HG03039 (cell line): ENCODE results near the gene GKAP1.
"Not testable (repeated sequence)": the region's sequence is repeated elsewhere in the genome, so short reads cannot be mapped to it uniquely, and the experiment has no call there.

Experiments
- ATAC-seq: cut with Tn5 transposase; IDR thresholded peaks from one replicate; pipeline ENCODE4 v1.9.1; 2021; ENCODE audit warnings: mild to moderate bottlenecking, moderate library complexity; ENCODE audit not compliant: unreplicated experiment

Gene GKAP1

DNA sequence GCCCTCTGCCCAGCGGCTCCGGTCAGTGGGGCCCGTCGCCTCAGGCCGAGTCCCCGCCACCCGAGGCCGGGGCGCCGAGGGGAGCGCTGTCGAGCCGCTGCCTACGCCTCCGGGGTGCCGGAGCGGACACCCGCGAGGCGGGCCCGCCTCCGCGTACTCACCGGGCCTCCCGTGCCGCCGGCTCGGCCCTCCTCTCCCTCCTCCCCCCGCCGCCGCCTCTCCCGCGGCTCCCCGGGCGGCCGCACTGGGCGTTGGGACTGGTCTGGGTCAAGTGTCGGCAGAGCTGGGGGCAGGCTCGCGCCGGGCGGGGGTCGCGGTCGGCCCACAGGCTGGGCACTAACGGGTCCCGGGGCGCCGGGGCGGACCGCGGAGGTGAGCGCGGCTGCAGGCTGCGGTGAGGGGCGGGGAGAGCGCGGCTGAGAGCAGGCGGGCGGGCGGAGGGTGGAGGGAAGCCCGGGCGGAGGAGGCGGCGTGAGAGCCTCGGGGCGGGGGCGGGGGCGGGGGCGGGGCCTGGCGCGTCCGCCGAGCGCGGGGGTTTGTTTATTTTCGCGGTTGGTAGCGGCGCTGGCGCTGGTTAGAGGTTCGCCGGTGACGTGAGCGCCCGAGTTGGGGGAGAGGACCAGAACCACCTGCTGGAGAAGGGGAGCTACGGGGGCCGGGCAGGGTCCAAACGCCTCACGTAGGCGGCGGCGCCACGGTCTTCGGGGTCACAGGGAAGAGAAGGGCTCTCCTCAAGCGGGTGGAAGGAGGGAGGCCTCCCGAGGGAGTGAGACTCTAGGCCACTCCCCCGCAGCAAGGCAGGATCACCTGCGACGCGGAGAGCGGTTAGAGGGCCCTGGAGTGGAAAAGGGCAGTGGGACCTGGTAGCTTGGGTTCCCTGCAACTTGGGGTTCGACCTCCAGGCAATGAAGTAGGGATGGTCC lies at the start of gene GKAP1:
GKAP1 (minus strand) TSS at position 414 of the 923 bp plus-strand sequence. CDS start 11,252 bp downstream, outside the sequence.
- ATAC-seq: peak; percentile 78

DNA sequence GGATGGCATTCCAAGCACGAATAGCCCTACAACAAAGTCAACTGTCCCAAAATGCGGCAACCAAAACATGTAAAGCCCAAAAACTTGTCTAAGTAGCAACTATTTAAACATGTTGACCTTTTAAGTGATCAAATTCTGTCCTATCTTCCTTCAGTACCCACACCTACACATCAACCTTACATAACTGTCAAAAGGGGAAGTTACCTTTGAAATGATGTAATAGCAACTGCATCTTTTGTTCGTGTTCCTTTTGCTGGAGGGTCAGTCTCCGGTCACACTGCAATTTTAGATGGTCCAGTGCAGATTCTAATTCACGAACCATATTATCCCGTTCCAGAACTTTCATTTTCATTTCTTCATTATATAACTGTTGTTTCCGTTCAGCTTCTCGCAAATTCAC lies 32.3 kb upstream of the GKAP1 start:
- not testable (repeated sequence) for ATAC-seq

GRCh38 chr9:83837070-83837643 lies 19.6 kb upstream of the GKAP1 start:
- not testable (repeated sequence) for ATAC-seq

DNA sequence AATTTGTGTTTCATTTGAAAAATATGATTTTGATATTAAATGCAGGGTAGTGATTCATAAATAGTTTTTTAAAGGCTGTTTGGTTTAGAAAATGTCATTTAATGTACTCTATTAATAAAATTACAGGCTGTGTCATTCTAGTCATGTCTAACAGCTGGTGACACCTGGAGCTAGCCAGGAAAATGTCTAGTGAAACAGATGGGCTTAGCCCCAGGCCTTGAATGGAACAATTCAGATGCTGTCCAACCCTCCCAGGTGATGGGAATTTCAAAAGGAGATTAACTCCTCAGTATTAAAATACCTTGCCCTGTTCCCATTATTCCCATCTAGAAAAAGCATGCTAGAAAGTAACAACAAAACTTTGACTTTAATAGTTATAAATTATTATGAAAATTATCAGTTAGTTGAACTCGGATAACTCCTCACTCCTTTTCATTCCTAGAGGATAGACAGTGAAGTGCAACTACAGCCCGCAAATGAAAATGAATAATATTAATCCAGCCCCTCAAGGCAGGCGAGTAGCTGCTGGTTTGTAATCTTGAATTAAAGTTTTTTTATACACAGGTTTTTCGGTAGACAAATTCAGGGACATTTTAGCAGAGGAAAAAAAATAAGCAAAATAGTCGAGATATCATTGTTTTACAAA lies 13.0 kb upstream of the GKAP1 start:
- not testable (repeated sequence) for ATAC-seq

DNA sequence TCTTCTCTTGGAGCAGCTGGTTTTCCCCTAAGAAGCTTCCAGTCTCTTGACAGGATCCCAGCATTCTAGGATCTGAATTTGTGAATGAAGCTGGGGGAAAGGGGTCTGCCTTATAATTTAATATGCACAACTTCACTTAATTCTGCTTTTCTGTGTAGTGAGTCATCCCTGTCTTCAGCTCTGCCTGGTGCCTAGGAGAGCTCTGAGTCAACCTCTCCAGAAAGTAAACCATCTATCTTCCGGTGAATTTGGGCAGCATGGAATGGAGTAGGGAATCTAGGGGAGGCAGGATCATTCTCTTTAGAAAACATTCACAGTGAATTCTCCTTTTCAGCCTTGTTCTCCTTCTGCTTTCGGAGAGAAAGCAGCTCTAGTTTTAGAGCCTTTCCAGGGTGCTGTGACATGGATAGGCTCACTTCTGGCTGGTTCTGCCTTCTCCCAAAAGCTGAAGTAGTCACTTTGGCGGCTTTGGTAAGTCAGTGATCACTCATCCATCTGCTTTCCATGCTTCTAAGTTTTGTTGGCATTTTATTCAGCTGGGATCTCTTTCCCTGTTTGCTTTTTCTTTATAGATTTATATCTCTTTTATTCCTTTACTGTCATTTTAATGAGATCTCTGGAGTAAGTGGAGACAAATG lies 7.5 kb upstream of the GKAP1 start:
- ATAC-seq: not testable (repeated sequence)

GRCh38 chr9:83817011-83817355 lies 586 bp downstream of the GKAP1 start:
- not testable (repeated sequence) for ATAC-seq

- ATAC-seq: not testable (repeated sequence)
These were observed 2.4 kb downstream of the GKAP1 start for GRCh38 chr9:83815120-83815519.

DNA sequence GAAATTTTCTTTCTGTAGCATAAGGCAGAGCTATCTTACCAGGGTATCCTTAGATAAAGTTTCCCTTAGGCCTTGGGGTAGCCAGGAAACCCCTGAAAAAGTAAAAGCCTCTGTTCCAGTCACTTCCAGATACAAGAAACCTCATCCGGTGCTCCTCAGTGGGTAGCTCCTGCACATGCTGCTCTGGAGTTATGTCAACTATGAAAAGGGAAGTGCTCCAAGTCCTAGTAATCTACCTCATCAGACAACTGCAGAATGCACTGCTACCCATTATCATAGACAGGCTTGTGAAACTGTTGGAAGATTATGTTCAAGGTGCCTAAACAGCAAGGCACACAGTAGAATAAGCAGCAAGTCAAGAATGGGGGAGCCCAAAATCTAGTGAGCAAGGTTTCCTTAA lies 8.4 kb downstream of the GKAP1 start:
- not testable (repeated sequence) for ATAC-seq

- ATAC-seq: not testable (repeated sequence)
These were observed 13.1 kb downstream of the GKAP1 start for GRCh38 chr9:83804454-83804853.

DNA sequence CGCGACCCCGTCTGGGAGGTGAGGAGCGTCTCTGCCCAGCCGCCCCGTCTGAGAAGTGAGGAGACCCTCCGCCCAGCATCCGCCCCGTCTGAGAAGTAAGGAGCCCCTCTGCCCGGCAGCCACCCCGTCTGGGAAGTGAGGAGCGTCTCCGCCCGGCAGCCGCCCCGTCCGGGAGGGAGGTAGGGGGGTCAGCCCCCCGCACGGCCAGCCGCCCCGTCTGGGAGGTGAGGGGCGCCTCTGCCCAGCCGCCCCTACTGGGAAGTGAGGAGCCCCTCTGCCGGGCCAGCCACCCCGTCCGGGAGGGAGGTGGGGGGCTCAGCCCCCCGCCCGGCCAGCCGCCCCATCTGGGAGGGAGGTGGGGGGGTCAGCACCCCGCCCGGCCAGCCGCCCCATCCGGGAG lies 13.6 kb downstream of the GKAP1 start:
- not testable (repeated sequence) for ATAC-seq

GRCh38 chr9:83800236-83801033 lies 17.1 kb downstream of the GKAP1 start:
- ATAC-seq: no peak

DNA sequence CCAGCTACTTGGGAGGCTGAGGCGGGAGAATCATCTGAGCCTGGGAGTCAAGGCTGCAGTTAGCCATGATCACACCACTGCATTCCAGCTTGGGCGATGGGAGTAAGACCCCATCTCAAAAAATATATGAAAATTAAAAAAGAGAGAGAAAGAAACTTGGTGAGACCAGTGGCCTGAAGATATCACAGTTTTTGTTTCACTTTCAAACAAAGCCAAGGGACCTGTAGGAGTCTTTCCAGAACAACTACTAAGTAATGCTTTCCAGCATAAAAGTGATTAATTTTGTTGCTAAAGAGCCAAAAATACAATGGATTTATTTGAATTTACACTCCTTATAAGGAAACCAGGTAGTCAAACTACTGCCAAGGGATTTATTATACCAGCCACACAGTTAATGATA lies 23.5 kb downstream of the GKAP1 start:
- no peak for ATAC-seq

DNA sequence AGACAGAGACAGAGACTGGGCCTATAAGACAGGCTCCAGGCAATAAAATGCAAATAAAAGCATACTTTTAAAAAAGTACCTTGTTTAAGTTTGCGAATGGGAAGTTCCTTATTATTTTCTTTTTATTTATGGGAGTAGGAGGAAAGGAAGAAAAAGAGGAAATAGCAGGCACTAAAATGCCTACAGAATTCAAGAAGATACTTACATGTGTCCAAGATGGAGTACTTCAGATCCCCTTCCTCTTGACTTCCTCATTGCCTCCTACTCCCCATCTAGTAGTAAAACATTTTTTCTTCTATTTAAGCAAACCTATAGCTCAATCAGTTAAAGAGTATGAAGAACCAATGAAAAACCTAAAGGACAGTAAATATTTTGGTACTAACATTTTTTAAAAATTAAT lies 24.8 kb downstream of the GKAP1 start:
- no peak for ATAC-seq

GRCh38 chr9:83778164-83778563 lies 39.4 kb downstream of the GKAP1 start:
- no peak for ATAC-seq

GRCh38 chr9:83775932-83776331 lies 41.6 kb downstream of the GKAP1 start:
- ATAC-seq: no peak

- ATAC-seq: no peak
These were observed 44.7 kb downstream of the GKAP1 start for GRCh38 chr9:83772860-83773259.

DNA sequence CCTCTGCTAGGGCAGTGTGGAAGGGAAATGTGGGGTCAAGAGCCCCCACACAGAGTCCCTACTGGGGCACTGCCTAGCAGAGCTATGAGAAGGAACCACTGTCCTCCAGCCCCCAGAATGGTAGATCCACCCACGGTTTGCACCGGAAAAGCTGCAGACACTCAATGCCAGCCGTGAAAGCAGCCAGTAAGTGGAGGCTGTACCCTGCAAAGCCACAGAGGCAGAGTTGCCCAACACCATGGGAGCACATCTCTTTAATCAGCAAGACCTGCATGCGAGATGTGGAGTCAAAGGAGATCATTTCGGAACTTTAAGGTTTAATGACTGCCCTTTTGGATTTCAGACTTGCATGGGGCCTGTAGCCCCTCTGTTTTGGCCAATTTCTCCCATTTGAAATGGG lies 52.2 kb downstream of the GKAP1 start:
- ATAC-seq: no peak

DNA sequence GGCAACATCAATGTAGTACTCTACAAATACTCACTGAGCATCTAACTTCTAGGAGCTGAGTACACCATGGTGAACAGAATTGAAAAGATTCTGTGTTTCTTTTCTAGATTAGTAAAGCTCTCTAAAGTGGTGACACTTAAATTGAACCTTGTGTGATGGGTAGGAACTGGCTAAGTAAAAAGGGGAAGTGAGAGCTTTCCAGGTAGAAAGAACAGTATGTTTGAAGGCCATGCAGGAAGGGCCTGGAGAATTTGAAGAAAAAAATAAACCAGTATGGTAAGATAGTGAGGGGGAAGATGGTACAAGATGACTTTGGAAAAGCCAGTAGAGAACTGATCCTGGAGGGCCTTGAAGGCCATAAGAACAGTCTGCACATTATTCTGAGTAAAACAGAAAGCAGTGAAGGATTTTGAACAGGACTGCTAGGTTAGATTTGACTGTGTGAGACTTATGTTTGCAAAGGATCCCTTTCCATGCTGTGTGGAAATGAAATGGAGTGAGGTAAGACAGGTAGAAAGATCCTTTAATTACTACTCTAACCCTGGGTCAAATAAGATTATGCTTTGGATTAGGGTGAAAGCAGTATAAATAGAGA lies 63.1 kb downstream of the GKAP1 start:
- peak; percentile 80 for ATAC-seq

GRCh38 chr9:83749706-83750105 lies 67.9 kb downstream of the GKAP1 start:
- no peak for ATAC-seq

GRCh38 chr9:83744206-83744605 lies 73.4 kb downstream of the GKAP1 start:
- no peak for ATAC-seq
